ENCODE data around the gene TNFRSF19. TPM values are rescaled to one million over a fixed set of nuclear protein-coding genes. Genes with fewer than 3 reads are reported as not detected.

Gene TNFRSF19
- total and polyA plus RNA-seq, 2 of the 4 experiments (the other 2 are of a cell fraction): 18.6 to 26.3 TPM

DNA sequence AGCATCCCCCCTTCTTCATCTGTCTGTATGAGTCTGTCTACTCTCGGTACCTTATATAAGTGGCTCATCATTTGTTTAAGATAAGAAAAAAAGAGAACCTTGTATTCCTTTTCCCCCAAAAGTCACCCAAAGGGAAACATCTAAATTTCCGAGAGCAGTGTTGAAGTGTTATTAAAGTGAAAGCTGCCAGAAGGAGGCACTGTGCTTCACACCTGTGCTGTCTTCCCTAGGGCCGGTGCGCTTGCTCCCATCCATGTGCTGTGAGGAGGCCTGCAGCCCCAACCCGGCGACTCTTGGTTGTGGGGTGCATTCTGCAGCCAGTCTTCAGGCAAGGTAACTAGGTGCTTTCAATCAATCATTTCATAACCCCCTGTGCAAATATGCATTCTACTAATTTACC is 97.5 kb downstream of the TNFRSF19 start:
- in situ Hi-C loops (cut with MboI; ENCODE audit: low sequenced_read_pairs): no loop called here
- Histone ChIP-seq H4K20me1 (ENCODE audit: insufficient read depth, low read length) (no peaks in the 10 kb centered on the region), H2BK15ac (ENCODE audit: low read depth, low read length) (peak overlapping the region; percentile 88; the same call in 1 of the 3 replicates), H3K4me1 (ENCODE audit: control insufficient read depth, insufficient read depth, low read length) (peaks cover 23% of the 10 kb centered on the region), H4K5ac (ENCODE audit: low read depth, low read length) (peak overlapping the region; percentile 74), H2AK5ac (ENCODE audit: low read depth, low read length) (peak overlapping the region; percentile 94), H3K56ac (ENCODE audit: extremely low read depth, insufficient read depth, low read length) (no peak overlapping the region), H3K36me3 (ENCODE audit: control insufficient read depth, insufficient read depth, low read length) (peaks cover 43% of the 10 kb centered on the region), H2AK9ac (replicated peaks; ENCODE audit: low read depth, low read length, poor library complexity) (peak overlapping the region; percentile 15), H3K27ac (ENCODE audit: insufficient read depth, low read length) (peak overlapping the region; percentile 72; the same call in 1 of the 2 replicates), H3K4me2 (ENCODE audit: low read depth, low read length) (no peak overlapping the region), H2BK120ac (ENCODE audit: low read depth, low read length) (peak overlapping the region; percentile 84), H3K4ac (ENCODE audit: low read depth, low read length) (peak overlapping the region; percentile 61), H2BK5ac (ENCODE audit: low read depth, low read length, poor library complexity, severe bottlenecking) (peak overlapping the region; percentile 54), H3K9ac (ENCODE audit: low read depth, low read length) (no peak overlapping the region), H3K79me1 (ENCODE audit: low read depth in 1 of 2, low read length in 2 of 2) (peaks cover 15 to 37% of the 10 kb centered on the region in 2 experiments), H2BK20ac (ENCODE audit: low read depth, low read length) (peak overlapping the region; percentile 81), H3K27me3 (ENCODE audit: control insufficient read depth, insufficient read depth, low read length) (no peaks in the 10 kb centered on the region), H4K91ac (ENCODE audit: insufficient read depth, low read depth, low read length) (peak overlapping the region; percentile 85; the same call in 1 of the 2 replicates), H2AFZ (replicated peaks; ENCODE audit: low read length, poor library complexity) (no peak overlapping the region), H4K8ac (ENCODE audit: low read depth in 2 of 2, low read length in 2 of 2) (peak overlapping the region; percentile 51 to 80; a peak in 1 of 4 replicates), H3K4me3 (ENCODE audit: insufficient read depth, low read depth, low read length) (no peak overlapping the region), H3K23ac (ENCODE audit: low read depth, low read length) (peak overlapping the region; percentile 53; the same call in 1 of the 2 replicates), H3K18ac (ENCODE audit: low read depth, low read length) (peak overlapping the region; percentile 92), H3K14ac (replicated peaks; ENCODE audit: low read depth, low read length) (peak overlapping the region; percentile 79), H3K9me3 (ENCODE audit: control insufficient read depth, insufficient read depth, low read length) (no peaks in the 10 kb centered on the region), H3K9me1 (ENCODE audit: insufficient read depth, low read length) (peaks cover 18% of the 10 kb centered on the region)
- DNase-seq (no peak), ATAC-seq (ENCODE audit: low read depth) (no peak)
- no TSS peak for BruUV-seq (replicated peaks)
- dilution Hi-C loops (cut with HindIII; ENCODE audit: low sequenced_read_pairs, unreplicated experiment): no loop called here
- no CpG with 5 or more reads among the region's 6 CpGs for WGBS, 2 experiments (ENCODE audit: extremely low coverage in 2 of 2, insufficient read length in 1 of 2)
- intact Hi-C loops (cut with micrococcal nuclease): no loop called here
- ChIA-PET POLR2A (ENCODE audit: unreplicated experiment) (interaction anchor here (0.6 kb wide), 1 partner anchor 122 kb away, joined by 5 read pairs; no protein-coding TSS in a partner anchor), CTCF (interaction anchor here (0.9 to 1.0 kb wide), 2 partner anchors 11 to 126 kb away, joined by 3 read pairs; no protein-coding TSS in a partner anchor)
- TF ChIP-seq BHLHE40 (IDR thresholded peaks at IDR 0.05; ENCODE audit: low read depth, low read length) (no peak), RAD21 (IDR thresholded peaks at IDR 0.05; ENCODE audit: low read length) (no peak), NFE2L2 (IDR thresholded peaks at IDR 0.05; ENCODE audit: low read depth, low read length) (no peak), SMC3 (IDR thresholded peaks at IDR 0.05; ENCODE audit: low read depth, low read length) (no peak), CTCF (conservative IDR thresholded peaks at IDR 0.05; ENCODE audit: low read depth, low read length) (no peak), RFX5 (IDR thresholded peaks at IDR 0.05; ENCODE audit: low read depth, low read length) (no peak)
- TF ChIP-seq, protein P1, sequence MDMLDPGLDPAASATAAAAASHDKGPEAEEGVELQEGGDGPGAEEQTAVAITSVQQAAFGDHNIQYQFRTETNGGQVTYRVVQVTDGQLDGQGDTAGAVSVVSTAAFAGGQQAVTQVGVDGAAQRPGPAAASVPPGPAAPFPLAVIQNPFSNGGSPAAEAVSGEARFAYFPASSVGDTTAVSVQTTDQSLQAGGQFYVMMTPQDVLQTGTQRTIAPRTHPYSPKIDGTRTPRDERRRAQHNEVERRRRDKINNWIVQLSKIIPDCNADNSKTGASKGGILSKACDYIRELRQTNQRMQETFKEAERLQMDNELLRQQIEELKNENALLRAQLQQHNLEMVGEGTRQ (IDR thresholded peaks at IDR 0.05; ENCODE audit: low read depth, low read length): no peak

All from IMR-90 (cell line).